Neural cell (in vitro differentiated cells): ENCODE measurements around the gene DENND1A. TPM values are rescaled to one million over a fixed set of nuclear protein-coding genes. Genes with fewer than 3 reads are reported as not detected.

Experiments used
- H2AFZ ChIP-seq: fragments of 200-600, 300-800 bp; sonication (generic), shearing (Covaris generic); 2 replicates; pipeline ENCODE4 v1.6.0; 2014; ENCODE audit warnings: low read depth, mild to moderate bottlenecking, antibody characterized with exemption, low read length, moderate library complexity
- H3F3A ChIP-seq: fragments of 200-600 bp; shearing (Covaris generic); 2 replicates; pipeline ENCODE4 v1.6.1; 2016; ENCODE audit warnings: mild to moderate bottlenecking, moderate library complexity, mixed read lengths, antibody characterized with exemption, low read length; ENCODE audit not compliant: insufficient read depth, poor library complexity, severe bottlenecking
- H3K27ac ChIP-seq: fragments of 200-600, 300-800 bp; sonication (generic), shearing (Covaris generic); 2 replicates; pipeline ENCODE4 v1.5.1; 2014; ENCODE audit warnings: mild to moderate bottlenecking, low read length, moderate library complexity
- H3K27me3 ChIP-seq: fragments of 300-800, 200-600 bp; sonication (generic), shearing (Covaris generic); 2 replicates; pipeline ENCODE4 v1.6.0; 2014; ENCODE audit warnings: mild to moderate bottlenecking, low read depth, low read length, moderate library complexity; ENCODE audit not compliant: insufficient read depth
- H3K36me3 ChIP-seq: fragments of 300-800, 200-600 bp; sonication (generic), shearing (Covaris generic); 2 replicates; pipeline ENCODE4 v1.5.1; 2014; ENCODE audit warnings: mild to moderate bottlenecking, antibody characterized with exemption, low read length, moderate library complexity; ENCODE audit not compliant: insufficient read depth
- H3K4me2 ChIP-seq: fragments of 300-800, 200-600 bp; sonication (generic), shearing (Covaris generic); 2 replicates; pipeline ENCODE4 v1.6.0; 2014; ENCODE audit warnings: mild to moderate bottlenecking, low read length
- H3K4me3 ChIP-seq: fragments of 300-800, 200-600 bp; sonication (generic), shearing (Covaris generic); 2 replicates; pipeline ENCODE4 v1.5.1; 2014; ENCODE audit warnings: mild to moderate bottlenecking, low read length, moderate library complexity
- H3K79me2 ChIP-seq: fragments of 200-600 bp; shearing (Covaris generic); replicated peaks from 2 replicates; pipeline ENCODE4 v1.6.0; 2014; ENCODE audit warnings: mild to moderate bottlenecking, low read length, moderate library complexity; ENCODE audit not compliant: insufficient read depth
- H3K9ac ChIP-seq: fragments of 300-800, 200-600 bp; sonication (generic), shearing (Covaris generic); 2 replicates; pipeline ENCODE4 v1.6.1; 2016; ENCODE audit warnings: mild to moderate bottlenecking, low read length, mixed read lengths
- H3K9me2 ChIP-seq: fragments of 200-600 bp; shearing (Covaris generic); 2 replicates; pipeline ENCODE4 v1.6.1; 2016; ENCODE audit warnings: mild to moderate bottlenecking, low read length, mixed read lengths; ENCODE audit not compliant: insufficient read depth
- H3K9me3 ChIP-seq: fragments of 200-600, 300-800 bp; sonication (generic), shearing (Covaris generic); 2 replicates; pipeline ENCODE4 v1.6.1; 2016; ENCODE audit warnings: mild to moderate bottlenecking, mixed run types, low read length, moderate library complexity, mixed read lengths
- H4K20me1 ChIP-seq: fragments of 200-600 bp; shearing (Covaris generic); 2 replicates; pipeline ENCODE4 v1.6.1; 2016; ENCODE audit warnings: mild to moderate bottlenecking, mixed run types; ENCODE audit not compliant: insufficient read depth
- CTCF ChIP-seq: fragments of 450-650 bp; IDR thresholded peaks from 2 replicates; pipeline ENCODE4 v1.5.1; 2014; ENCODE audit warnings: antibody characterized with exemption, mild to moderate bottlenecking, moderate library complexity; ENCODE audit not compliant: poor library complexity, severe bottlenecking
- EP300 ChIP-seq: fragments of 450-650 bp; conservative IDR thresholded peaks from 2 replicates; pipeline ENCODE4 v1.6.1; 2014; ENCODE audit warnings: antibody characterized with exemption, mild to moderate bottlenecking, moderate library complexity; ENCODE audit not compliant: poor library complexity, severe bottlenecking
- EZH2 ChIP-seq: fragments of 200-600, 300-800 bp; shearing (Covaris generic), sonication (generic); IDR thresholded peaks from 2 replicates; pipeline ENCODE4 v1.6.1; 2014; ENCODE audit warnings: antibody characterized with exemption, low read length, borderline replicate concordance, mild to moderate bottlenecking; ENCODE audit not compliant: insufficient read depth, poor library complexity, severe bottlenecking
- MXI1 ChIP-seq: fragments of 450-650 bp; conservative IDR thresholded peaks from 2 replicates; pipeline ENCODE4 v1.6.1; 2014; ENCODE audit warnings: antibody characterized with exemption, mild to moderate bottlenecking; ENCODE audit not compliant: poor library complexity, severe bottlenecking
- POLR2AphosphoS5 ChIP-seq: IDR thresholded peaks from 2 replicates; pipeline ENCODE4 v1.6.1; 2012
- RAD21 ChIP-seq: fragments of 450-650 bp; conservative IDR thresholded peaks from 2 replicates; pipeline ENCODE4 v1.6.1; 2014; ENCODE audit warnings: antibody characterized with exemption, mild to moderate bottlenecking, moderate library complexity
- REST ChIP-seq: IDR thresholded peaks from 2 replicates; pipeline ENCODE4 v1.6.1; 2012; ENCODE audit warnings: borderline replicate concordance
- SMC3 ChIP-seq: fragments of 450-650 bp; conservative IDR thresholded peaks from 2 replicates; pipeline ENCODE4 v1.6.1; 2014; ENCODE audit warnings: antibody characterized with exemption, mild to moderate bottlenecking, moderate library complexity; ENCODE audit not compliant: poor library complexity
- TAF1 ChIP-seq: IDR thresholded peaks from 2 replicates; pipeline ENCODE4 v1.6.1; 2012; ENCODE audit warnings: low read depth
- polyA plus RNA-seq: library from polyadenylated mRNA; depleted of rRNA; stranded (reverse); fragments of >200 nt; gene quantifications from 2 replicates; pipeline ENCODE4 v1.2.3, GENCODE V29; 2014

Gene DENND1A
- polyA plus RNA-seq, 1 donor from 2014 or later: 2.3 TPM

GRCh38 chr9:123391233-123391632 is 538.7 kb downstream of the DENND1A start:
- no peak overlapping the region for H3K4me3 ChIP-seq
- no peak overlapping the region for H3K4me2 ChIP-seq
- H3K9me2 ChIP-seq: no peaks in the 10 kb centered on the region
- peaks cover 3% of the 10 kb centered on the region for H3K9me3 ChIP-seq
- TF ChIP-seq MXI1 (no peak), REST (no peak), CTCF (no peak), TAF1 (no peak), POLR2AphosphoS5 (no peak), EZH2 (no peak), RAD21 (no peak), SMC3 (no peak), EP300 (no peak)
- no peaks in the 10 kb centered on the region for H4K20me1 ChIP-seq
- H3K9ac ChIP-seq: no peak overlapping the region
- H2AFZ ChIP-seq: no peak overlapping the region
- H3F3A ChIP-seq: no peaks in the 10 kb centered on the region
- H3K27ac ChIP-seq: no peak overlapping the region
- H3K36me3 ChIP-seq: no peaks in the 10 kb centered on the region
- H3K79me2 ChIP-seq: no peaks in the 10 kb centered on the region
- H3K27me3 ChIP-seq: no peaks in the 10 kb centered on the region

GRCh38 chr9:123390337-123391135 is 539.4 kb downstream of the DENND1A start:
- Histone ChIP-seq H3K9me2 (no peaks in the 10 kb centered on the region), H3K9me3 (peaks cover 3% of the 10 kb centered on the region), H3K27ac (no peak overlapping the region), H3K27me3 (no peaks in the 10 kb centered on the region), H3K79me2 (no peaks in the 10 kb centered on the region), H3K9ac (no peak overlapping the region), H3F3A (no peaks in the 10 kb centered on the region), H3K4me3 (no peak overlapping the region), H3K36me3 (no peaks in the 10 kb centered on the region), H2AFZ (no peak overlapping the region), H4K20me1 (no peaks in the 10 kb centered on the region), H3K4me2 (no peak overlapping the region)
- TF ChIP-seq EP300 (no peak), SMC3 (no peak), TAF1 (no peak), MXI1 (no peak), POLR2AphosphoS5 (no peak), REST (no peak), EZH2 (no peak), RAD21 (no peak), CTCF (no peak)
